Eye (tissue), 1 donor: ENCODE measurements around the gene OR2T10.
"Not testable (repeated sequence)": the region's sequence is repeated elsewhere in the genome, so short reads cannot be mapped to it uniquely, and the experiment has no call there.

Experiments used
- DNase-seq: peaks from one replicate; pipeline ENCODE4 v3.0.0-alpha.2; 2015

The OR2T10 gene

GRCh38 chr1:248597589-248597988 lies at the start of gene OR2T10:
Gene OR2T10, minus strand, starts transcription at chr1:248597700. Its CDS starts 3,932 bp downstream, at chr1:248593768.
- DNase-seq = no peak

- not testable (repeated sequence) for DNase-seq
Measured at GRCh38 chr1:248645178-248645577, 47.7 kb upstream of the OR2T10 start, which contains the start of gene OR2T35. Gene OR2T35, minus strand, starts transcription at chr1:248645278. Its CDS starts 6,020 bp downstream, at chr1:248639258.

- DNase-seq = not testable (repeated sequence)
Measured at GRCh38 chr1:248642971-248643651, 45.6 kb upstream of the OR2T10 start.

- not testable (repeated sequence) for DNase-seq
Measured at GRCh38 chr1:248641583-248641982, 44.1 kb upstream of the OR2T10 start.

- DNase-seq = not testable (repeated sequence)
Measured at GRCh38 chr1:248640906-248641305, 43.4 kb upstream of the OR2T10 start.

- not testable (repeated sequence) for DNase-seq
Measured at GRCh38 chr1:248639652-248640051, 42.2 kb upstream of the OR2T10 start.

- DNase-seq = not testable (repeated sequence)
Measured at GRCh38 chr1:248636612-248637011, 39.1 kb upstream of the OR2T10 start.

GRCh38 chr1:248634991-248635390 lies 37.5 kb upstream of the OR2T10 start, which contains the start of gene OR2T11:
Gene OR2T11, minus strand, starts transcription at chr1:248635091. Its CDS starts 7,963 bp downstream, at chr1:248627128.
- not testable (repeated sequence) for DNase-seq

GRCh38 chr1:248631354-248632008 lies 34.0 kb upstream of the OR2T10 start:
- no peak for DNase-seq

- no peak for DNase-seq
Measured at GRCh38 chr1:248630551-248630950, 33.1 kb upstream of the OR2T10 start.

GRCh38 chr1:248627971-248628844 lies 30.7 kb upstream of the OR2T10 start:
- no peak for DNase-seq

- no peak for DNase-seq
Measured at GRCh38 chr1:248625971-248626370, 28.5 kb upstream of the OR2T10 start.

GRCh38 chr1:248625166-248625565 lies 27.7 kb upstream of the OR2T10 start:
- no peak for DNase-seq

- peak; percentile 30 for DNase-seq
Measured at GRCh38 chr1:248622570-248623001, 25.1 kb upstream of the OR2T10 start.

GRCh38 chr1:248621770-248622169 lies 24.3 kb upstream of the OR2T10 start:
- DNase-seq = no peak

GRCh38 chr1:248618878-248619277 lies 21.4 kb upstream of the OR2T10 start:
- DNase-seq = peak; percentile 50

GRCh38 chr1:248618119-248618518 lies 20.6 kb upstream of the OR2T10 start:
- no peak for DNase-seq

- no peak for DNase-seq
Measured at GRCh38 chr1:248613742-248614141, 16.2 kb upstream of the OR2T10 start.

- no peak for DNase-seq
Measured at GRCh38 chr1:248611883-248612414, 14.4 kb upstream of the OR2T10 start.

GRCh38 chr1:248610301-248610700 lies 12.8 kb upstream of the OR2T10 start:
- DNase-seq = no peak

GRCh38 chr1:248599396-248599795 lies 1.9 kb upstream of the OR2T10 start:
- no peak for DNase-seq

GRCh38 chr1:248596615-248597014 lies 885 bp downstream of the OR2T10 start:
- DNase-seq = no peak

GRCh38 chr1:248593226-248593625 lies 4.3 kb downstream of the OR2T10 start:
- no peak for DNase-seq
